EL (cell line): Measurements from ENCODE around the gene DIPK1A.

Source experiments
- DNase-seq: peaks from one replicate; pipeline ENCODE4 v3.0.0-alpha.2; 2016

DIPK1A gene

DNA sequence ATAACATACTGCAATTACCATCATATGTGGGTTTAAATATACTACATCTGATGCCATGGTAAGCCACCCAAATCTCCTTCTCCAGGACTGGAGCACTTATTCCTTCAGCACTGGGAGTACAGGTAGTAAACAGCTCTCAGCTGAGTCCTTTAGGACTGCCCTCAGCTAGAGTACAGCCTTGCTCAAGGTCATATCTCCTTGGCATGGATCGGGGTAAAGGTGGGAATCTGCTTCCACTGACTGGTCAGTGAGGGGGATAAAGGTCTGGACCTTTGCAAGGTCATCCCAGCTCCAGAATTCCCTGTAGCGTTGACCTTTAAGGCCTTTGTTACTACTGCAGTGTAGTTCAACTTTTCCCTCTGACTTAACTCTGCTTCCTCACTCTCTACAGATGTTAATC is 90.7 kb downstream of the DIPK1A start:
- DNase-seq: no peak

DNA sequence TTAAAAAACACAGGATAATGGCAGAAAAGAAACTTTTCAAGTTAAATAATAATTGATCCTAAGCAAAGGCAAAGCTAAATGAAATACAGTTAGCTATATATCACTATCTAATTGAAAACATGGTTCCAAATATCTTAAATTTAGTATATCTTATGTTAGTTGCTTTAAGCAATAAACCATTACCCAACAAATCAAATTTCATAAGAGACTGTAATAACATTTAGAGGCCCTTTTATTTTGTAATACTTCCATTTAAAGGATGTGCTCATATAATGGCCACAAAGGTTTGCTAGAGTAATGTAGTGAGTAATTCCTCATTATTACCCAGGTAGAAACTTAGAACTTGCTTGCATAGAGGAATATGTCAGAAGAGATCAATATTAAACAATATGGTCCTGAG is 97.1 kb downstream of the DIPK1A start:
- DNase-seq: no peak

DNA sequence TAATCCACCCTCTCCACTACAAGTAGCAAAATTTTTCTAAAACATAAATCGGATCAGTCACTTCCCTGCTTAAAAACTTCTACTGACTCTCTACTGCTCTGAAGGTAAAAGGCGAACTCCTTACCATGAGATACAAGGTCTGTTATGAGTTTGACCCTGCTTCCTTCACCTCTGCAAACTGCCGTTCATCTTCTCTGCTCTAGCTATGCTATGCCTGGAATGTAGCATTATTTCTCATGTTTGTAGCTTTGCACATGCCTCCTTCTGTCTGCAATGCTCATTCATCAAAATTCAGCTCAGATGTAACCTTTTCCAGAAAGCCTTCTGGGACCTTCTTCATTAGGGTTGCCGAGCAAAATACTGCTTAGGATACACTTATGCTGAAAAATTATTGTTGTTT is 98.7 kb downstream of the DIPK1A start:
- DNase-seq: no peak

DNA sequence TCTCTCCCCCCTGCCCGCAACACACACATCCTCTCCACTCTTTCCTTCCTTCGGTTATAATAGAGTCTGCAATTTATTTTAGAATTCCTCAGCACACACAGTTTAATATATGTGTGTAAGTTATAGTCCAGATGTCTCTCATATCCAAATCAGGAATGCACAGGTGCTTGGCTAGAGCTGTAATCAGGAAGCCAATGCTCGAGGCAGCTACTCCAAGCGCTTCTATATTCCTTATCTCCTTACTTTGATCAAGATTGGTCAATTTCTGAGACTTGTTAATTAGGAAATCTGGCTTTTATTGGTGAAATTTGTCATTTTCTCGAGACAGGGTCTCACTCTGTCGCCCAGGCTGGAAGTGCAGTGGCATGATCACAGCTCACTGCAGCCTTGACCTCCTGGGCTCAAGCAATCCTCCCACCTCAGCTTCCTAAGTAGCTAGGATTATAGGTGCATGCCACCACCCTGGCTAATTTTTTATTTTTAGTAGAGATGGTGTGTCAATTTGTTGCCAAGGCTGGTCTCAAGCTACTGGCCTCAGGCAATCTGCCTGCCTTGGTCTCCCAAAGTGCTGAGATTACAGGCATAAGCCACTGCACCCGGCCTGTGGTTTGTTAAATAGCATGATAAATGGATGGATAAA is 101.7 kb downstream of the DIPK1A start:
- no peak for DNase-seq

DNA sequence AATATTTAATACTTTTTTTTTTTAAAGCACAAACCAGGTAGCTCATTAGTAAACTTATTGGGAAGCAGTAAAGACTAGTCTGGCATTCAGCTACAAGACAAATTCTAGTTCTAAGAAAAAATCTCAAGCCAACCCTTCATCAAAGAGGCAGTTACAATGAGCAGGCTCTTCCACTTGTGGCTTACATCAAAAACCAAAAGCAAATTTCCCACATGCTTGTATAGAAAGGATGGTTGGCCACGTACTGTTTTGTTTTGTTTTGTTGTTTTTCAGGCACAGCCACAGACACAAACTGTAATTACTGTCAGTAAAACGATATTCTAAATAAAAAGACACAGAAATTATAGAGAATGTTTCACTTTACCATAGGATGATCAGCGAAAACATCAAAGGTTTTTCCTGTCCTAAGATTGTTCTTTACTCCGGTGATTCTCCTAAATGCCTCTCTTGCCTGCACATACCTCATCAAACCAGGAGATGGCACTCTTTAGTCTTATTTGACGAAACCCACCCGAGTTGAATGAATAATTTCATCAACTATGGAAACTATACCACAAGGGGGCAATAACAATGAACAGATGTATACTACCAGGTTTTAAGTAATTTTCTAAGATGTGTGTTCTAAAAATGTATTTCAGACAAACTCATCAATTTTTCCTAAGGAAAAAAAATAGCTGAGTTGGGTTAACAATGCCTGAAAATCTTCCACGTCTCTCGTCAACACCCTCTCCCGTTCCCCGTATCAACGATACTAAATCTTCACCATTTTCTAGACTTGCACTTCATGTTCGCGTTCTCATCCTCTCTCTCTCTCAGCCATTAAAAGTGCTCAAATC is 102.5 kb downstream of the DIPK1A start:
- DNase-seq: peak; percentile 80

DNA sequence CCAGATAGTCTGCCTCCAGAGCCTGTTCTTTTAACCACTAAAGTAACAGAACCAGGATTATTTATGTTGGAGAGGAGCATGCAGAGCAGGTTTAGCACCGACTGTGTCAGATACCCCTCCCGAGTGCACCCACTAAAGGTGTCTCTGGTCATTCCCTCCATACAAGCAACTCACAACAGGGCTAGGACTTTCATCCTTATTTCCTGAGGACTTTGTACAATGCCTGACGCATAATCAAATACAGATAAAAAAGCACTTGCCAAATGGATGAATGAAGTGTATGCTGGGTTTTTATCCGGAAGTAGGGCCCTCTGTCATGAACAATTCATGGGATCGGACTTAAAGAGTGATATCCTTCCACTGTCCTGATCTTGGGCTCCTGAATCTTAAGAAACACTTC is 103.4 kb downstream of the DIPK1A start:
- DNase-seq: no peak

DNA sequence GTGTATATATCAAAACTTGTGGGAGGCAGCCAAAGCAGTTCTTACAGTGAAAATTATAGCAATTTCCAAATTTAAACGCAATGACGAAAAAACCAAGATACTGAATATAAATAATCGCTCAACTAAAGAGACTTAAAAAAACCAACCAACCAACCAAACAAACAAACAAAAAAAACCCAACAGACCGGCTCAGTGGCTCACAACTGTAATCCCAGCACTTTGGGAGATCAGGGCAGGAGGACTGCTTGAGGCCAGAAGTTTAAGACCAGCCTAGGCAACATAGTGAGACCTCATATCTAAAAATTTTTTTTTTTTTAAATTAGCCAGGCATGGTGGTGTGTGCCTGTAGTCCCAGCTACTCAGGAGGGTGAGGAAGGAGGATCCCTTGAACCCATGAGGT is 106.0 kb downstream of the DIPK1A start:
- DNase-seq: no peak

DNA sequence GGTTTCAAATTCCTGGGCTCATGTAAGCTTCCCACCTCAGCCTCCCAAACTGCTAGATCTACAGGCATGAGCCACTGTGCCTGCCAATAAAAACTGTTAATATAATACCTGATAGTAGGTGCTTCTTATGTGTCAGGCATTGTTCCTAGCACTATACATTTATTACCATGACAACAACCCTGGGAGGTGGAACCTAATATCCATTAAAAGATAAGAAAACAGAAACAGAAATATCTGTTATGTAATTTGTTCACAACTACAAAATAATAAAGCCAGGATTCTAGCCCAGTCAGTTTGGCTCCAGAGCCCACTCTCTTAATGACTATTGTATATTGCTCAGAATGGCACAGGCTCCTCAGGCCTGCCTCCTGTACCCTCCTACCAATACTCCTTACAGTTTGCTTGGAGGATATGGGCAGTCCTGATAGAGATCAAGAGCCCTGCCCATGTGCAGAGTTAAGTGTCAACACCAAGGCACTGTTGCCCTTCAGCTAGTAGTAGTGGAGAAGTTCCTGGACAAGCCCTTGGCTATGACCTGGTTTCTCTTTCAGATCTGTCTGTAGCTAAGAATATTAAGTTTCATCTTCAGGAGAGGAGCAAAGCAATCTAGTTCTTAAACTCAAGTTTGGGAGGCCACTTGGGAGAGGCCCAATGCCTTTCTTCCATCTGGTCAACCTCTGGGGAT is 107.0 kb downstream of the DIPK1A start:
- DNase-seq: no peak

DNA sequence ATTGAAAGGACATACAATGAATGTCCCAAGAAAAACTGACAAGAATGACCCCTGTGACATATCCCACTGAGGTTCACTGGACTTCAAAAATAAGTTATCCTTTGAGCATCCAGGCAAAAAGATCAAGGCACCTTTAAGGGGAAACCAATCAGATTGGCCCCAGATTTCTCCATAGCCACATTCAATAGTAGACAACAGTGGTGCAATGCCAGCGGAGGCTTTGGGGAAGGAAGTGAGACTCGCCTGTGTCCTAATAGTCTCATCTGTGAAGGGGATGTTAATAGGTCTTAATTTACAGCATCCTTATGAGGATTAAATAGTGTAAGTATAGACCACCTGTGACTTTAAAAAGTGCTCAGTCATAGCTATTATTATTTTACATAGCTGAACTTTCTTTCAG is 108.0 kb downstream of the DIPK1A start:
- DNase-seq: no peak

DNA sequence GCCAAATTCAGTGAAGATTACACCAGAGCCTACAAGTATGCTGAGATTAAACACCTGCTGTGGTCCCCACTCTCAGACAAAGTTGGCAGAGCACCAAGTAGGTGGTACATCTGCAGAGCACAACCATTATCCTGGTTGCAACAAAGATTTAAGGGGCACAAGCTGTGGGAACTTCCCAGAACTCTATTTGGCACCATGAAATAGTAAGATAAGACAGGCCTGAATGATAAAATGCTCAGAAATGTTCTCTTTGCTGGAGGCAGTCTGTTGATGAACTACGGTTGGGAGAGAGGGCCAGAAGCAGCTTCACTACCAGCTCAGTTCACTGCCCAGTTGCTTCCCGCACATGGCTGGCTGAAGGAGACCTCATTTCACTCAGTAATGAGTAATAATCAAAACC is 109.5 kb downstream of the DIPK1A start:
- no peak for DNase-seq

DNA sequence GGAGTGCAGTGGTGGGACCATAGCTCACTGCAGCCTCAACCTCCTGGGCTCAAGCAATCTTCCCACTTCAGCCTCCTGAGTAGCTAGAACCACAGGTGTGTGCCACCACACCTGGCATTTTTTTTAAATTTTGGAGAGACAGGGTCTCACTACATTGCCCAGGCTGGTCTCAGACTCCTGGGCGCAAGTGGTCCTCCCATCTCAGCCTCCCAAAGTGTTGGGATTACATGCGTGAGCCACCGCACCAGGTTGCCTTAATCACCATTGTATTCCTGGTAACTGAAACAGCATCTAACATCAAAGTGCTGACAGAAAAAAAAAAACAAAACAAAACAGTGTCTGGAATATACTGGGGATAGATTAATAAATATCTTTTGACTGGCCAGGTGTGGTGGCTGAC is 111.2 kb downstream of the DIPK1A start:
- DNase-seq: no peak

DNA sequence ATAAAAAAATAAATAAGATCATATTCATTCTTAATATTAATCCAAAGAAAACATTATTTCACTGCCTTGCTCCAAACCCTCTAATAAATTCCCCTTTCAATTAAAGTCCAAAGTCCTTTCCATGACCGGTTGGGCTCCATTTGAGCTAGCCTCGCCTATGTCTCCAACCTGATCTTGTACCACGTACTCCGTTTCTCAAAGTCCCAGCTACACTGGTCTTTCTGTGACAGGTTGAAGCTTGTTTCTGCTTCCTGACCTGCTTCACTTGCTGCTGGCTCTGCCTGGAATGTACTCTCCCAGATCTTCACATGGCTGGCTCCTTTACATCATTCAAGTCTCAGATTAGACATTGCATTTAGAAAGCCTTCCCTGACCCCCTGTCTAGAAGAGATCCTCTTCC is 113.1 kb downstream of the DIPK1A start:
- no peak for DNase-seq

DNA sequence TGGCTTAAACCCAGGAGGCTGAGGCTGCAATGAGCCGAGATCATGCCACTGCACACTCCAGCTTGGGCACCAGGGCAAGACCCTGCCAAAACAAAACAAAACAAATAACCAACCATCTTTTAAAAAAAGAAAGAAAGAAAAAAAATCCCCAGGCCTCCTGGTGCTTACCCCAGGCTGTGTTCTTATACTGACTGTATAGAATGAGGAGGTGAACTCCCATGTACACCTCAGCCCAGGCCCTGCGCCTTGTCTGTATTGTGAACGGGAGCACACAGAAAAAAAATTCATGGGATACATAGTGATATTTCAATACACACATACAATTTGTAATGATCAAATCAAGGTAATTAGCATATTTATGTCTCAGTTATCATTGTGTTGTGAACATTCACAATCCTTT is 115.4 kb downstream of the DIPK1A start:
- DNase-seq: no peak

DNA sequence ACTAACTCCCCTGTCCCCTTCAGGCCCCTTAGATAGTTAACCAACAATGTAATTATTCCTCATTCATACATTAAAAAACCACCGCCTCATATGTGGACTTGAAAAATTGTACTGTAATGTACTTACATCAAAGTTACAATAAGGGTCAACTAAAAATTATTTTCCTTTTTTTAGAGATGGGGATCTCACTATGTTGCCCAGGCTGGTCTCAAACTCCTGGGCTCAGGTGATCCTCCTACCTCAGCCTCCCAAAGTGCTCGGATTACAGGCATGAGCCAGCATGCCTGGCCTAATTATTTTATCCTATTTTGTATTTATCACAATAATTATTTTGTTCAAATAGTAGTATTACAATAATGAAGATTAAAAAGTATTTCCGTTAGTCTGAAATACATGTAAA is 116.8 kb downstream of the DIPK1A start:
- no peak for DNase-seq

DNA sequence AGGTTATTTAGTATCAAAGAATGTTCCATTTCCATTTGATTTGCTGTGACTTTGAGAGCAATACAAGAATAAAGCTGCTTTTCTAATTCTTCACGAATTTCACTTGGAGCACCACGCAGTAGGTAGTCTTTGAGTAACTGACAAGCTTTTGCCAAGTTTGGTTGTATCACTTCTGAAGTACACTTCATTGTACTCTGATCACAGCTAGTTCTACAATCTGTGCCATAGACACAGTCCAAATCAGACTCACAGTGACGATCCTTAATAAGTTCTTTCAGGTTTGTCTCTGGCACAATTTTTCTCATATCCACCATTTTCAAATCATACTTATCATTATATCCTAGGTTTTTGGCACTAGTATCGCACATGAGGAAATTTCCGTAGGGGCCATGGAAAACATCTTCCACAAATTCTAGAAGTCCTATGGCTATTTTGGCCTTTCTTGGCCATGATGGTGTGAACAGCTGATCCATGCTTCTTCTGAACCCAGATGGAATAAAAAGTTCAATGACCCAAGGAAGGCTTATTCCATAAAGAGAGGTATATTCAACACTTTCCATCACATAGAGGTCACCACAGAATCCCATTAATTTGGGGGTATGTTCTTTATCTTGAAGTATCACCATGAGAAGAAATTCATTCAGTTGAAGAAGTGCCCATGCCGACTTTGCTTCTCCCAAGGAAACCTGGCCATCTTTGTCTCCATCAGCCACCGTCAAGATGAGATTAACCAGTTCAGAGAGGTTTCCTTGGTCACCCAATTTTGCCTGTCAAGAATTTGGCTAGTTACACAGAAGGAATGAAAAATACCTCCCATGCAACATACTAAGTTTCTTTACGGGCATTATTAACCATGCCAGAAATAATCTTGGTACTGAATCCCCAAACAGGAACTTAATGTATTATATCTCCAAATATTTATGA is 117.6 kb downstream of the DIPK1A start:
- no peak for DNase-seq

DNA sequence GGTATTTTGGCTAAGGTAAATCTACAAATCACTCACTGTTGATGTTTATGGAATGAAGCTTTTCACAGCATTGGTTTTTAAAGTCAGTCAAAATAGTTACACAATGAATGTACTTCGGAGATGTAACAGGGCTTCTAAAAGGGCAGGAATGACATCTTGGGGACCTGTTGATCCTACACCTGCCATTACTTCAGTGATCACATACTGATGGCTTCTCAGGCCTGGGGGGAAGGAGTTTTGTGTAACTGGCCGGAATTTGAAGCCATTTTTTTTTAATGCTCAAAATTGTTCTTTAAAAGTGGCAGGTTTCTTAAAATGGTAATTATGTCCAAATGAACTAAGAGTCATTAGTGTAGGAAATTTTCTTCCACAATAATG is 118.2 kb downstream of the DIPK1A start:
- DNase-seq: no peak

DNA sequence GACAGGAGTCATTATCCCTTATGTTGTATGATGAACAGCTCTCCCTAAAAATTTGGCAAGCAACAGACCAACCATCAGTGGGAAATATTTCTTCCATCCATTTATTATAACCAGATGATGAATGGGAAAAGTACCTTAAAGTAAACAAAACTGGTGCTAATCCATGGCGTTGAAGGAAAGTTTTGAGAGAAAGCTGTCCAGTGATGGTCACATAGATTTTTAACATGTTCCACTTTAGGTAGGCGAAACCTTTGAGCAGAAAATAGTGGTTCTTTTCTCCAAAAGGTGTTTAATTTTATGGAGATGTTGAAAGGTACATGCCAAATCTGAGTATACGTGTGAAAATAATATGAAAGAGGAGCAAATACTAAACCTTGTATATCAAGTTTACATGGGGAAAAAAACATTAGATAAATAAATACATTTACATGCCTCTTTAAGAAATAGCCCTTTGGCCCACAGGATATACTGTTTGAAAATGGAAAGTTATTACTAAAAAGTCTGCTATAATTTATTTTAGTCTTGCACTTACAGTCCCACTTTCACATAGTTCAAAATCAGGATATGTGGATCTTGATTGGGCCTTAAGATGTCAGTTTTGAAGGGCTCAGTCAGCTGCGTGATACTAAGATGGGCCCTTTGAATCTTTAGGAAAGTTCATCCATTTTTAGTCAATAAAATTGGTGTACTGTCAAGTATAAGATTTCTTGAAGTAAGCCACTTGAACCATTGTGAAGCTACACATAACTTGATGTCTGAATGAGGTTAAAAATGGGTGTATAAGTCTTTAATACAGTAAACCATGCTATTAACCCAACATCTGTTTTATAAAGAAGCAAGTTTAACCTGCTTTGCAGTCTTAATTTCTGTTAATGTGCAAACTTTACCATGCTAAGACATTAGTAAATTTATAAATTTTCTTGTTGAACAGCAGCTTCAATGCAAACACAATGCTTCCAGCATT is 118.9 kb downstream of the DIPK1A start:
- no peak for DNase-seq

DNA sequence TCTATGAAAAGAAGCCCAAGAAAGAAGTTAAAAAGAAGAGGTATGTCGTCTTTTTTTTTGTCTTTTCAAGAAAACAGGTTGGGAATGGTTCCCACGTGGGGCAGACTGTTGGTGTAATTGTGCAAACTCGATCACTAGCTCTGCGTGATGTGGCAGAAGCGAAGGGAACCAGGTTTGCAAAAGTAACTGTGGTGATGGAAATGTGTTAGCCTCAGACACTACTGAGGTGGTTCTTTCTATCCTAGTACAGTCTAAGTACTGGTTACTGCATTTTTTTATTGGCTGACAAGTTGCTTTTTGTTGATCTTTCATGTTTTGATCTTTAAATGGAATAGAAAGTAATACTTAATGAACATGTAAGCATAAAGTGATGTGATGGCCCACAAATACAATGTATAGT is 120.7 kb downstream of the DIPK1A start:
- no peak for DNase-seq

DNA sequence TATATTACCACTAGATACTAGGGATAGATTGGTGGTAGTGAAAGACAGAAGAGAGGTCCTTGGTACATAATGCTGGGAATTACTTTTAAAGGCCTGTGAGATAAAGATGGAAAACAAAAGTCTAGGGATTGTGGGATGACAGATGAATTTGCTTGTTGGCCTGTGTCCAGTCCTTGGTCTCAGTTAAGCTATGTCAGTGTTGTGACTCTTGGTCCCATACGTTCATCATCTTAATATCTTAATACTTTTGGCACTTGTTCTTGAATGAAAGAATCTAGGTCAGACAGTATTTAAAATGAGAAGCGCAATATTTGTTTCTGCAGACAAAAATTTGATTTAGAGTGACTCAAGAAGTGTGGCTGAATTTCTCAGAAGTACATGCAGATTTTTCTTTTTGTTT is 121.8 kb downstream of the DIPK1A start:
- DNase-seq: no peak

DNA sequence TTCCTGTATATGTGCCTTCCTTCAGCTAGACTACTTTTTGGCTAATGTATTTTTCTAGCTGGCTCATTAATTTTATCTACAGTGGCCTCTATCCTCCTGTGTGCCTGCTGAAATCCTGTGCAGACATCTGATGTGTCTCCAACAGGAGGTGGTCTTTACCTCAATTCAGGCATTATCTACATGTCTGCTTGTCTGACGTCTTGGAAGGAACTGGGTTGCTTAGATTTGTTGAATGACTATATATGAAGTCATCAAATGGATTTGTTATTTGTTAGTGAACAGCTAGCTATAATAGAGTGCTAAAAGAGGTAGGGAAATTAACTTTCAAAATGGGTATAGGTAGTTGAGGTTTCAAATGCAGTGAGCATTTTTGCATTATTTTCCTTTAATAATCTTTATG is 122.7 kb downstream of the DIPK1A start:
- DNase-seq: no peak

DNA sequence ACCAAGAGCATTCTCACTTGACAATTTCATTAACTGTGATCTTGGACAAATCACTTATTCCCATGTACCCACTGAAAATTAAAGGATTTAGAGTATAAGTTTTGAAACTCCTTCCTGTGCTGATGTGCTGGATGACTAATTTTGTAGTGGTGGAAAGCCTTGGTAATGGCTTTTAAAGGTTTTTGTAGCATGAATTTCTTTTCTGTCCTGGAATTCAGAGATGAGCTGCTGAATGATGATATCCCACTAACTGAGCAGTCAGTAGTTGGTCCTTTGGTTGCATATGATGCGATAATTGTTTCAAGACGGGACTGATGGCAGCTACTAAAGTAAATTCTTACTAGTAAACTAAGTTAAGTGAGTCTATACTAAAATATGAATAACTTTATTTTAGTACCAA is 124.2 kb downstream of the DIPK1A start:
- DNase-seq: no peak

DNA sequence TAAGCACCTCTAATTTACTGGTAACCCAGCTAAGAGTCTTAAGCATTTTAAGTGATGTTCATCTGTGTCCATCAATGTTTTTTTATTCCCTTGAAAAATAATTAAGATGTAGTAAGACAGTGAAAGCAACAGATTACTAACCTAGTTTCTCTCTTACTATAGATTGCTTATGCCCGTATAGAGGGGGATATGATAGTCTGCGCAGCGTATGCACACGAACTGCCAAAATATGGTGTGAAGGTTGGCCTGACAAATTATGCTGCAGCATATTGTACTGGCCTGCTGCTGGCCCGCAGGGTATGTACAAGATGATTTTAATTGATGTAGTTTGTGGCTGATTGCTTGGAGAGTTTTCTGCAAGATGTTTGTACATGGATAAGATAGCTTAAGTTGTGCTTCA is 126.6 kb downstream of the DIPK1A start:
- no peak for DNase-seq
